SK-N-MC (cell line): ENCODE results near the gene KIF16B.

Source experiments
- DNase-seq: peaks from one replicate; pipeline ENCODE4 v3.0.0-alpha.2; 2011; ENCODE audit warnings: low read depth, low spot score
- H3K27ac ChIP-seq: fragments of 200-600 bp; sonication (generic); 2 replicates; pipeline ENCODE4 v1.5.1; 2016; ENCODE audit warnings: mixed run types
- H3K36me3 ChIP-seq: fragments of 200-600 bp; sonication (generic); 2 replicates; pipeline ENCODE4 v1.6.1; 2017; ENCODE audit warnings: antibody characterized with exemption, low read length, mixed read lengths; ENCODE audit not compliant: insufficient read depth
- H3K4me3 ChIP-seq: fragments of 200-600 bp; sonication (generic); 2 replicates; pipeline ENCODE4 v1.5.1; 2016
- H3K9ac ChIP-seq: fragments of 200-600 bp; sonication (generic); 2 replicates; pipeline ENCODE4 v1.8.0; 2017; ENCODE audit warnings: mixed run types, mixed read lengths; ENCODE audit not compliant: insufficient read length
- H3K9me3 ChIP-seq: fragments of 200-600 bp; sonication (generic); 2 replicates; pipeline ENCODE4 v1.6.1; 2017; ENCODE audit warnings: low read depth, mild to moderate bottlenecking, antibody characterized with exemption, low read length, moderate library complexity, mixed read lengths
- EZH2 ChIP-seq: fragments of 200-600 bp; sonication (generic); IDR thresholded peaks from one replicate; pipeline ENCODE4 v1.6.1; 2017; ENCODE audit warnings: antibody characterized with exemption
- FOXP2 ChIP-seq: optimal IDR thresholded peaks from 2 replicates; pipeline ENCODE3; 2011; ENCODE audit warnings: mild to moderate bottlenecking, moderate library complexity; ENCODE audit not compliant: insufficient read depth; ENCODE audit errors: extremely low read length, control extremely low read depth
- POLR2AphosphoS5 ChIP-seq: IDR thresholded peaks from 2 replicates; pipeline ENCODE4 v1.6.1; 2012; ENCODE audit warnings: mild to moderate bottlenecking, low read depth, low read length, borderline replicate concordance

Gene KIF16B

GRCh38 chr20:16279320-16279719 is 293.9 kb downstream of the KIF16B start:
- Histone ChIP-seq H3K4me3 (no peak overlapping the region), H3K27ac (no peak overlapping the region), H3K36me3 (no peaks in the 10 kb centered on the region), H3K9ac (no peak overlapping the region), H3K9me3 (no peaks in the 10 kb centered on the region)
- DNase-seq: no peak
- no peak for TF ChIP-seq POLR2AphosphoS5
- no peak for TF ChIP-seq FOXP2
- no peak for TF ChIP-seq EZH2

GRCh38 chr20:16273812-16274555 is 299.3 kb downstream of the KIF16B start:
- DNase-seq: no peak
- H3K27ac ChIP-seq: no peak overlapping the region
- H3K9ac ChIP-seq: no peak overlapping the region
- TF ChIP-seq POLR2AphosphoS5: no peak
- TF ChIP-seq FOXP2: no peak
- TF ChIP-seq EZH2: no peak
- no peaks in the 10 kb centered on the region for H3K9me3 ChIP-seq
- H3K4me3 ChIP-seq: no peak overlapping the region
- H3K36me3 ChIP-seq: no peaks in the 10 kb centered on the region

GRCh38 chr20:16272780-16273360 is 300.4 kb downstream of the KIF16B start:
- Histone ChIP-seq H3K36me3 (no peaks in the 10 kb centered on the region), H3K9me3 (no peaks in the 10 kb centered on the region)

GRCh38 chr20:16271450-16271849 is 301.8 kb downstream of the KIF16B start:
- Histone ChIP-seq H3K9ac (no peak overlapping the region), H3K4me3 (no peak overlapping the region), H3K27ac (no peak overlapping the region), H3K36me3 (no peaks in the 10 kb centered on the region), H3K9me3 (no peaks in the 10 kb centered on the region)
- TF ChIP-seq EZH2 (no peak), FOXP2 (no peak), POLR2AphosphoS5 (no peak)
- no peak for DNase-seq

More at GRCh38 chr20:16272780-16273360, 300.4 kb downstream of the KIF16B start:
- no peak overlapping the region for H3K27ac ChIP-seq
- no peak overlapping the region for H3K4me3 ChIP-seq
- no peak for DNase-seq
- H3K9ac ChIP-seq: no peak overlapping the region
- no peak for TF ChIP-seq EZH2

GRCh38 chr20:16270989-16271388 is 302.3 kb downstream of the KIF16B start:
- no peak overlapping the region for H3K9ac ChIP-seq
- TF ChIP-seq POLR2AphosphoS5 (no peak), EZH2 (no peak), FOXP2 (no peak)
- no peak for DNase-seq
- no peaks in the 10 kb centered on the region for H3K9me3 ChIP-seq
- no peak overlapping the region for H3K4me3 ChIP-seq
- no peak overlapping the region for H3K27ac ChIP-seq
- no peaks in the 10 kb centered on the region for H3K36me3 ChIP-seq

- TF ChIP-seq FOXP2 (no peak), EZH2 (no peak), POLR2AphosphoS5 (no peak)
- H3K27ac ChIP-seq: no peak overlapping the region
- no peaks in the 10 kb centered on the region for H3K9me3 ChIP-seq
- no peak overlapping the region for H3K4me3 ChIP-seq
- DNase-seq: no peak
- H3K9ac ChIP-seq: no peak overlapping the region
- no peaks in the 10 kb centered on the region for H3K36me3 ChIP-seq
Measured at GRCh38 chr20:16270314-16270931, 302.8 kb downstream of the KIF16B start.

GRCh38 chr20:16267526-16267925 is 305.7 kb downstream of the KIF16B start:
- TF ChIP-seq POLR2AphosphoS5: no peak
- TF ChIP-seq FOXP2: no peak
- no peak for TF ChIP-seq EZH2
- no peak overlapping the region for H3K4me3 ChIP-seq
- no peaks in the 10 kb centered on the region for H3K9me3 ChIP-seq
- H3K36me3 ChIP-seq: no peaks in the 10 kb centered on the region
- H3K9ac ChIP-seq: no peak overlapping the region
- DNase-seq: no peak
- no peak overlapping the region for H3K27ac ChIP-seq

- DNase-seq: no peak
- no peak for TF ChIP-seq FOXP2
- TF ChIP-seq EZH2: no peak
- no peak for TF ChIP-seq POLR2AphosphoS5
- Histone ChIP-seq H3K9ac (no peak overlapping the region), H3K36me3 (no peaks in the 10 kb centered on the region), H3K9me3 (no peaks in the 10 kb centered on the region), H3K4me3 (no peak overlapping the region), H3K27ac (no peak overlapping the region)
Measured at GRCh38 chr20:16265334-16265733, 307.9 kb downstream of the KIF16B start.
